Measurements from ENCODE around the gene PRR14L.
"Not testable (repeated sequence)": the region's sequence is repeated elsewhere in the genome, so short reads cannot be mapped to it uniquely, and the experiment has no call there.

The PRR14L gene

GRCh38 chr22:31739795-31740201 lies 10.1 kb downstream of the PRR14L start:
- DNase-seq, result no peak

GRCh38 chr22:31738566-31738965 lies 11.4 kb downstream of the PRR14L start:
- DNase-seq, result no peak

GRCh38 chr22:31737932-31738331 lies 12.0 kb downstream of the PRR14L start:
- no peak for DNase-seq

GRCh38 chr22:31736458-31736857 lies 13.5 kb downstream of the PRR14L start:
- no peak for DNase-seq

GRCh38 chr22:31734512-31734911 lies 15.4 kb downstream of the PRR14L start:
- DNase-seq, result peak; percentile 79

- DNase-seq, result no peak
These were observed 16.3 kb downstream of the PRR14L start for GRCh38 chr22:31733580-31734079.

- no peak for DNase-seq
These were observed 17.7 kb downstream of the PRR14L start for GRCh38 chr22:31732089-31732829.

GRCh38 chr22:31730344-31730711 lies 19.6 kb downstream of the PRR14L start:
- DNase-seq, result no peak

GRCh38 chr22:31728857-31729256 lies 21.1 kb downstream of the PRR14L start:
- no peak for DNase-seq

GRCh38 chr22:31726692-31727091 lies 23.2 kb downstream of the PRR14L start:
- DNase-seq, result no peak

GRCh38 chr22:31723723-31724122 lies 26.2 kb downstream of the PRR14L start:
- DNase-seq, result no peak

GRCh38 chr22:31719850-31720471 lies 30.0 kb downstream of the PRR14L start:
- DNase-seq, result no peak

- DNase-seq, result no peak
These were observed 34.7 kb downstream of the PRR14L start for GRCh38 chr22:31715147-31715778.

GRCh38 chr22:31711226-31711625 lies 38.7 kb downstream of the PRR14L start:
- DNase-seq, result not testable (repeated sequence)

GRCh38 chr22:31707519-31707918 lies 42.4 kb downstream of the PRR14L start:
- no peak for DNase-seq

- DNase-seq, result no peak
These were observed 54.5 kb downstream of the PRR14L start for GRCh38 chr22:31695423-31695822.

- DNase-seq, result not testable (repeated sequence)
These were observed 55.9 kb downstream of the PRR14L start for GRCh38 chr22:31694046-31694445.

GRCh38 chr22:31692186-31692886 lies 57.6 kb downstream of the PRR14L start:
- peak; percentile 87 for DNase-seq

- DNase-seq, result no peak
These were observed 58.5 kb downstream of the PRR14L start for GRCh38 chr22:31691408-31691807.

- no peak for DNase-seq
These were observed 66.5 kb downstream of the PRR14L start for GRCh38 chr22:31683181-31684105.

GRCh38 chr22:31682751-31683150 lies 67.2 kb downstream of the PRR14L start:
- DNase-seq, result no peak
